NB4 (cell line): ENCODE data around the gene C1orf21.

ENCODE experiments used
- CTCF ChIP-seq: IDR thresholded peaks from one replicate; pipeline ENCODE4 v1.5.1; 2012; ENCODE audit warnings: low read depth, low read length
- MYC ChIP-seq: IDR thresholded peaks from 2 replicates; pipeline ENCODE4 v1.6.1; 2011; ENCODE audit warnings: low read depth, low read length

- no peak for TF ChIP-seq CTCF
- no peak for TF ChIP-seq MYC
Observed at GRCh38 chr1:184392779-184393522, 6.1 kb downstream of the C1orf21 start.
